HG03469 (cell line): ENCODE results near the gene MYH2.
"Not testable (repeated sequence)": the region's sequence is repeated elsewhere in the genome, so short reads cannot be mapped to it uniquely, and the experiment has no call there.

ENCODE experiments used
- ATAC-seq: cut with Tn5 transposase; IDR thresholded peaks from one replicate; pipeline ENCODE4 v1.9.1; 2021; ENCODE audit warnings: mild to moderate bottlenecking, moderate library complexity, moderate number of reproducible peaks; ENCODE audit not compliant: unreplicated experiment

MYH2 gene

GRCh38 chr17:10549096-10549842, at the start of gene MYH2:
MYH2 (minus strand) TSS chr17:10549658; CDS start chr17:10547920, 1,738 bp downstream.
- ATAC-seq: no peak

GRCh38 chr17:10598621-10599020, 49.2 kb upstream of the MYH2 start:
- ATAC-seq: no peak

DNA sequence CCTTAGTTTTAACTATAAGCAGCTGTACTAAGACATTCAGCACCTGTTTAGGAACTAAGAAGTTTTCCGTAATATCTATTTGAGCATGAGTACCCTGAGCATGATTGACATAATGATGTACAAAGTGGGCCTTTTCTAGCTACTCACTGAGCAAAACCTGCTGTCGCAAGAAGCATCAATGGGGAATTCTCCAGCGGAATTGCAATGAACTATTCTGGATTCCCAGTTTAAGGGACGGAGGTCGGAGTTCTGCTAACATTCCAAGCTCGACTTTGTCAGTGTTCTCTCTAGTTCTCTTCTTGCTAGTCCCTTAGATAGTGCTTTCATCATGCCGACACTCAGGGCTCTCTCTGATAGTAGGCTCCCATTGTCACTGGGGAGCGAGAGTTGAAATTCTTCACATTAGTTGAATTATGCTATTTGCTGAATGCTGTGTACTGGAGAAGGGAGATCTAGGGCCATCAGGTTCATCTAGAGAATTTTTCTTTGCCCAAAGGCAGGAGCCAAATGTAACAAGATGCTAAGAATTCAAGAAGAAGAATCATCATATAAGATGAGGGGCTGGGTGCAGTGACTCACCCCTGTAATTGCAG, 40.2 kb upstream of the MYH2 start:
- ATAC-seq: no peak

GRCh38 chr17:10585529-10585928, 36.1 kb upstream of the MYH2 start:
- no peak for ATAC-seq

- no peak for ATAC-seq
Measured at GRCh38 chr17:10583834-10584233, 34.4 kb upstream of the MYH2 start.

GRCh38 chr17:10579270-10579669, 29.8 kb upstream of the MYH2 start:
- ATAC-seq: no peak

GRCh38 chr17:10574324-10574723, 24.9 kb upstream of the MYH2 start:
- ATAC-seq: no peak

DNA sequence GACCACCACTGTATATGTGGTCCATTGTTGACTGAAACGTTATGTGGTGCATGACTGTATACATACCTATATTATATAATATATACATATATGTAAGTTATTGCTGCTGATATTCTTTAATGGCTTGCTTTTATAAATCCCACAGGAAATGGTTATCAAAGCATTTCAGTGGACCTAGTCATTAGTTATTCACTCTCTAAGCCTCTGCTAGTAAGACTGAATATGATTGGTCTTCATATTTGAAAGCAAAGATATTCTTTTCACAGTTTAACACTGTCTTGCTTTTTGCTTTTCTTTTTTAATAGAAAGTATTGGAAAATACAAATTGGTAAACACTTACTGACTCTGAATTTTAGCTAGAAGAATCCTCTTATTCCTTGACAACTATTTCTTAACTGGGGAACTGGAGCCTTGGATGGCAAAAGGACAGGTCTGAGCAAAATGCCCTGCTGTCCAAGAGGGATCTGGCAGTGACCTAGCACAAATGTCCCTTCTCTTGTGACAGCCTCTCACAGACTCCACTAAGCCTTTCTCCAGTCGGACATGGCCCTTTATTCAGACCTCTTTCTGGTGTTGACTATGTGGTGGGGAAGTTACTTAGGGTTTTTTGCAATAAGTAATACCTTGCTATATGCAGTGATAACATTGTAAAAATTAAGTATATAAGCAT, 14.7 kb upstream of the MYH2 start:
- no peak for ATAC-seq

DNA sequence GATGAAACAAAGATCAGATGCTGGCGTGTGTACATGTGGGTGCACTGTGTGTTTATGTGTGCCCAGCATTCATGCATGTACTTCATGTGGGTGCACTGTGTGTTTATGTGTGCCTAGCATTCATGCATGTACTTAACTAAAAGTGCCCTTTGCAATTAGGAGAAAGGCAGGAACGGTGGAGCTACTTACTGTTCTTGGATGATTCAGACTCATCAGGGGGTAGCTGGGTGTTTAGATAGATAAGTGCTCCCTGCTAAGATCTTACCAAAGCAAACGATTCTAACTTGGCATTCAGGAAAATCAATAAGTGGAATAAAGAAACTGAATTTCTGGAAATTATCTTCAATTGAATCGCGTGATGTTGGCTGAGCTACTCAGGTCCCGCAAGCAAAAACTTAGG, 8.6 kb upstream of the MYH2 start:
- no peak for ATAC-seq

GRCh38 chr17:10557422-10557821, 8.0 kb upstream of the MYH2 start:
- ATAC-seq: no peak

GRCh38 chr17:10556301-10557005, 7.0 kb upstream of the MYH2 start:
- no peak for ATAC-seq

- ATAC-seq: no peak
Measured at GRCh38 chr17:10550014-10550413, 556 bp upstream of the MYH2 start.

DNA sequence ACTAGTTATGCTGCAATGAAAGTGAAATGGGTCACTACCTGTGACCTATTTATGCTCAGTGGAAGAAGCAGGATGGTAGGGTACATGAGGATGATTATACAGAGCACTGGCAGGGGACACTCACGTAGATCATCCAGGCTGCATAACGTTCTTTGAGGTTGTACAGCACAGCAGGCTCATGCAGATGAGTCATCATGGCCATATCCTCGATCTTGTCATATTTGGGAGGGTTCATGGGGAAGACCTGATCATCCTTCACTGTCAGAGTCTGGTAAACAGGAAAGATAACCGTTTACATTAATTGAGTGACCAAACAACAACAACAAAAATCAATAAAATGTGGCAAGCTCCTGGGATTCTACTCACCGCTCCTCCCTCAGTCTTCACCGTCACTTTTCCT, 2.1 kb downstream of the MYH2 start:
- no peak for ATAC-seq

DNA sequence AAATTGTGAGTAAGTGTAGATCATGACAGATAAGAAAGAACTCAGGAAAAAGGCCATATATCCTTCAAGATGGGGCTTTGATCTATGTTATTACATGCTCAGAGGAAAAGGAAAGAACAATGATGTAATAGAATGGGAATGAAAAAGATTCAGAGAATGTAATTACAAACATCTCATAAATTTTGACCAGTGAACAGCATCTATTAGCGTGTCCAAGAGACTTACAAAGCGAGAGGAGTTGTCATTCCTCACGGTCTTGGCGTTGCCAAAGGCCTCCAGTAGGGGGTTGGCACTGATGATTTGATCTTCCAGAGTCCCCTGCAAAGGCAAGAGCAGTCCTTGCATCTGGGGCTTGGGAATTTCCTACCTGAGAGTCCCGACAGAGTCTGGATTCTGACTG, 6.0 kb downstream of the MYH2 start:
- not testable (repeated sequence) for ATAC-seq

DNA sequence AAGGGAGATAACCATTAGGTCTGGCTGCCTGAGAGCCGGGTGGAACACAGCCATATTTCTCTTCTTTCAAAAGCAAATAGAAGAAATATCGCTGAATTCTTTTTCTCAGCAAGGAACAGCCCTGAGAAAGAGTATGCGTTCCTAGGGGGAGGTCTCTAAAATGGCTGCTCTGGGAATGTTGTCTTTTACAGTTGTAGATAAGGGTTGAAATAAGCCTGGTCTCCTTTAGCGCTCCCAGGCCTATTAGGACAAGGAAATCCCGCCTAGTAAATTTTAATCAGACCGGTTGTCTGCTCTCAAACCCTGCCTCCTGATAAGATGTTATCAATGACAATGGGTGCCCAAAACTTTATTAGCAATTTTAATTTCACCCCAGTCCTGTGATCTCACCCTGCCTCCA, 8.3 kb downstream of the MYH2 start:
- ATAC-seq: not testable (repeated sequence)

- ATAC-seq: no peak
Measured at GRCh38 chr17:10532026-10532425, 17.4 kb downstream of the MYH2 start.

DNA sequence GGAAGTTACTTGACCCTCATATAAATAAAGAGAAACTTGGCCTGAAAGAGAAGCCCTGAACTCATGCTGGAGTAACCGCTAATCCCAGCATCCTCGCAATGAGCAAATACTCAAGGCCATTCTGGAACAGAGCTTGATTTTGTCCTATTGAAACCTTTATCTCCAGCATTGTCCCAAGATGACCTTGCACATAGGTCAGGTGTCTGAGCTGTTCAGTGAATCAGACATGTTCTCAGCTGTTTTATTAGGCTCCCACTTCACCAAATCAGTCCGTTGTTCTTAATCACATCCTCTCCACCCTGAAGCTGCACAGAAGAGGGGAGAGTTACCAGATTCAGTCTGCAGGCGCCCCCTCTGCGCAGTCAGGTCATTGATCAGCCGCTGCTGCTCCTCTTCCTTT, 22.0 kb downstream of the MYH2 start:
- ATAC-seq: no peak

- no peak for ATAC-seq
Measured at GRCh38 chr17:10526517-10526916, 22.9 kb downstream of the MYH2 start.

DNA sequence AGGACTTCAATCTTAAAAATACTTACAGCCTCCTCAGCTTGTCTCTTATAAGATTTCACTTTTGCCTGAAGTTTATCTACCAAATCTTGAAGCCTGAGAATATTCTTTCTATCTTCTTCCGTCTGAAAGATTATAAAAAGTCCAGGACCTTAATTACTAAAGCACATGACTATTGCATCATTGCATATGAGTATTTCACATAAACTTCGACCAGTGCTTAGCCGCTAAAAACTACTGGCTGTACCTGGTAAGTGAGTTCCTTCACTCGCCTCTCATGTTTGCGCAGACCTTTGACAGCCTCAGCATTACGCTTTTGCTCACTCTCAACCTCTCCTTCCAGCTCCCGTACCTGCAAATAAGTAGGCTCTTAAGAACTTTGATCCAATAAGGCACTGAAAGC, 26.4 kb downstream of the MYH2 start:
- no peak for ATAC-seq

- no peak for ATAC-seq
Measured at GRCh38 chr17:10521949-10522348, 27.5 kb downstream of the MYH2 start.

- ATAC-seq: no peak
Measured at GRCh38 chr17:10518271-10519037, 31.0 kb downstream of the MYH2 start, which contains the start of gene MYH1. MYH1 (minus strand) TSS chr17:10518542; CDS start chr17:10516642, 1,900 bp downstream.
